ENCODE measurements around the gene CNOT6. TPM values are rescaled to one million over a fixed set of nuclear protein-coding genes. Genes with fewer than 3 reads are reported as not detected.
A peak's percentile ranks its signal among the peaks of the same experiment; 100 is the strongest.

Gene CNOT6
- total RNA-seq, 1 experiment from 2014 or later, result 10.6 TPM

DNA sequence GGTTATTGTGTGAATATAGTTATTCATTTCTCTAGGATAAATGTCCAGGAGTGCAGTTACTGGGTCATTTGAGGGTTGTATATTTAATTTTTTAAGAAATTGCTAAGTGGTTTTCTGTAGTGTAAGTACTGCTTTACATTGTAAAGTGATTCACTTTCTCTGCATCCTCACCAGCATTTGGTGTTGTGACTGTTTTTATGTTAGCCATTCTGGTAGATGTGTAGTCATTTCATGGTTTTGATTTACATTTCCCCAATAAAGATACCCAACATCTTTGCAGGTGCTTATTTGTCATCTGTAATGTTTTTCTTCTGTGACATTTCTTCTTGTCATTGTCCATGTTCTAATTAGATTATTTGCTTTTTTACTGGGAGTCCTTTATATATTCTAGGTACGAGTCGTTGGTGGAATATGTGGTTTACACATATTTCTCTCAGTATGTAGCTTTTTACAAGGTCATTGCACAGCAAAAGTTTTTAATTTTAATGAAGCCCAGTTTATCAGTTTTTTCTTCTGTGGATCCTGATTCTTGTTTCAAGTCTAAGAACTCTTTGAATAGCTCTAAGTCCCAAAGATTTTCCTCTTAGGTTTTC lies 63.1 kb downstream of the CNOT6 start:
- no peak overlapping the region for H3K4me2 ChIP-seq (ENCODE audit: low read length)
- TF ChIP-seq CTCF (conservative IDR thresholded peaks at IDR 0.05; ENCODE audit: low read depth, low read length) (no peak), EZH2 (IDR thresholded peaks at IDR 0.05; ENCODE audit: low read length, unreplicated experiment) (no peak), EZH2phosphoT487 (IDR thresholded peaks at IDR 0.05; ENCODE audit: borderline replicate concordance, low read length) (no peak)
- POLR2A ChIA-PET (ENCODE audit: unreplicated experiment), result no interaction called here
- H4K20me1 ChIP-seq (ENCODE audit: low read length), result no peaks in the 10 kb centered on the region
- H3K79me2 ChIP-seq (ENCODE audit: low read length), result peaks cover 16% of the 10 kb centered on the region
- BruUV-seq (replicated peaks), result no TSS peak
- H3K9me3 ChIP-seq (ENCODE audit: low read length), result no peaks in the 10 kb centered on the region
- no peaks in the 10 kb centered on the region for H3K9me2 ChIP-seq (replicated peaks; ENCODE audit: low read length)
- CTCF ChIA-PET, result no interaction called here
- H3K4me3 ChIP-seq (ENCODE audit: low read length), result no peak overlapping the region
- H2AFZ ChIP-seq (ENCODE audit: low read length), result no peak overlapping the region
- ATAC-seq (peak; percentile 64), DNase-seq (peak; percentile 7)
- H3K9ac ChIP-seq (ENCODE audit: low read length), result no peak overlapping the region
- no peaks in the 10 kb centered on the region for H3F3A ChIP-seq (ENCODE audit: low read length, unreplicated experiment)
- peaks cover 4% of the 10 kb centered on the region for H3K36me3 ChIP-seq (ENCODE audit: low read depth, low read length)
- H3K4me1 ChIP-seq (ENCODE audit: insufficient read depth, low read length), result no peaks in the 10 kb centered on the region
- intact Hi-C loops (cut with micrococcal nuclease), result no loop called here
- H3K27ac ChIP-seq (ENCODE audit: low read length), result no peak overlapping the region
- H3K27me3 ChIP-seq (ENCODE audit: low read length), result no peaks in the 10 kb centered on the region

GRCh38 chr5:180558232-180558631 lies 64.1 kb downstream of the CNOT6 start:
- intact Hi-C loops (cut with micrococcal nuclease), result no loop called here
- no peaks in the 10 kb centered on the region for H3F3A ChIP-seq (ENCODE audit: low read length, unreplicated experiment)
- H3K9ac ChIP-seq (ENCODE audit: low read length), result no peak overlapping the region
- BruUV-seq (replicated peaks), result no TSS peak
- no peak overlapping the region for H3K4me3 ChIP-seq (ENCODE audit: low read length)
- H3K79me2 ChIP-seq (ENCODE audit: low read length), result peaks cover 16% of the 10 kb centered on the region
- DNase-seq (no peak), ATAC-seq (no peak)
- H3K4me2 ChIP-seq (ENCODE audit: low read length), result no peak overlapping the region
- no peak overlapping the region for H2AFZ ChIP-seq (ENCODE audit: low read length)
- no peak overlapping the region for H3K27ac ChIP-seq (ENCODE audit: low read length)
- H3K4me1 ChIP-seq (ENCODE audit: insufficient read depth, low read length), result no peaks in the 10 kb centered on the region
- H3K9me2 ChIP-seq (replicated peaks; ENCODE audit: low read length), result no peaks in the 10 kb centered on the region
- peaks cover 4% of the 10 kb centered on the region for H3K36me3 ChIP-seq (ENCODE audit: low read depth, low read length)
- H3K27me3 ChIP-seq (ENCODE audit: low read length), result no peaks in the 10 kb centered on the region
- H3K9me3 ChIP-seq (ENCODE audit: low read length), result no peaks in the 10 kb centered on the region
- ChIA-PET POLR2A (ENCODE audit: unreplicated experiment) (no interaction called here), CTCF (no interaction called here)
- no peak for TF ChIP-seq CTCF (conservative IDR thresholded peaks at IDR 0.05; ENCODE audit: low read depth, low read length)
- TF ChIP-seq EZH2 (IDR thresholded peaks at IDR 0.05; ENCODE audit: low read length, unreplicated experiment), result no peak
- no peak for TF ChIP-seq EZH2phosphoT487 (IDR thresholded peaks at IDR 0.05; ENCODE audit: borderline replicate concordance, low read length)
- H4K20me1 ChIP-seq (ENCODE audit: low read length), result no peaks in the 10 kb centered on the region

- Histone ChIP-seq H3K27ac (ENCODE audit: low read length) (no peak overlapping the region), H3F3A (ENCODE audit: low read length, unreplicated experiment) (no peaks in the 10 kb centered on the region), H3K9ac (ENCODE audit: low read length) (no peak overlapping the region), H3K27me3 (ENCODE audit: low read length) (no peaks in the 10 kb centered on the region), H3K36me3 (ENCODE audit: low read depth, low read length) (peaks cover 9% of the 10 kb centered on the region; the same call in 1 of the 2 replicates), H3K4me3 (ENCODE audit: low read length) (no peak overlapping the region), H3K9me3 (ENCODE audit: low read length) (no peaks in the 10 kb centered on the region), H3K9me2 (replicated peaks; ENCODE audit: low read length) (no peaks in the 10 kb centered on the region), H2AFZ (ENCODE audit: low read length) (no peak overlapping the region), H3K79me2 (ENCODE audit: low read length) (peaks cover 4% of the 10 kb centered on the region; the same call in 1 of the 2 replicates), H3K4me1 (ENCODE audit: insufficient read depth, low read length) (no peaks in the 10 kb centered on the region), H3K4me2 (ENCODE audit: low read length) (no peak overlapping the region), H4K20me1 (ENCODE audit: low read length) (no peaks in the 10 kb centered on the region)
- ATAC-seq (no peak), DNase-seq (no peak)
- ChIA-PET CTCF (no interaction called here), POLR2A (ENCODE audit: unreplicated experiment) (no interaction called here)
- intact Hi-C loops (cut with micrococcal nuclease), result no loop called here
- no peak for TF ChIP-seq EZH2 (IDR thresholded peaks at IDR 0.05; ENCODE audit: low read length, unreplicated experiment)
- no peak for TF ChIP-seq CTCF (conservative IDR thresholded peaks at IDR 0.05; ENCODE audit: low read depth, low read length)
- no peak for TF ChIP-seq EZH2phosphoT487 (IDR thresholded peaks at IDR 0.05; ENCODE audit: borderline replicate concordance, low read length)
- BruUV-seq (replicated peaks), result no TSS peak
These were observed 69.8 kb downstream of the CNOT6 start for GRCh38 chr5:180563994-180564393.

Measured in PC-3 (cell line).